Measurements from ENCODE around the gene CFAP53. TPM values are rescaled to one million over a fixed set of nuclear protein-coding genes. Genes with fewer than 3 reads are reported as not detected.

Gene CFAP53
- total RNA-seq, 4 donors from 2014 or later = 0.40 TPM; not detected in 3

DNA sequence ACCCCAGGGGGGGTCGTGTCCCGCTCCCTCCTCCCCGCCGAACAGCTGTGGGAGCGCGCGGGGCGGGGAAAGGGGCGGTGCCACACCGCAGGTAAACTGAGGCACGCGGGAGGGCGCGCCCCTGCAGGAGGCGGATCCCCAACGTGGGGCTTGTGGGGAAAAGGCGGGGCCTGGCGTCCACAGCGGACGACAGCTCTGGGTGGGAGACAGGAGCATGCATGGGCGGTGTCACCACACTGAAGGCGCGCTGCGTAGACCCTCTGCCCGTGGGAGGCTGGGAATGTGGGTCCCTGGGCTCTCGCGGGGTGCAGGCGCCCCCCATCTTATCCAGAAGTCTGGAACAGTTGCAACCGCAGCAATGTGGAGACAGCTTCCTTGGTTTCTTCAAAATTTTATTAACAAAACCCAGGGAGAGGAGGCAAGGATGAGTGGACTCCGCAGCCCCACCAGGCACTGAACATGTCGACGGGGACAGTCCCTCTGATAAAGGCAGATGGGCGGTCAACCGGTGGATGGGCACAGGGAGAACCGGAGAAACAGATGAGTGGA lies 15.8 kb upstream of the CFAP53 start:
- Histone ChIP-seq H3K27ac (replicated peaks in 1 of 4) (peak overlapping the region; percentile 93 to 97 (median 94)), H3K4me3 (peak overlapping the region; percentile 91 to 94 (median 94)), H3K4me1 (peaks cover 28 to 48% (median 42%) of the 10 kb centered on the region in 4 donors), H3K27me3 (no peaks in the 10 kb centered on the region), H3K9me3 (no peaks in the 10 kb centered on the region), H3K36me3 (peaks cover 8 to 65% (median 51%) of the 10 kb centered on the region in 4 donors)
- 67% methylated on average over 18 of the region's 35 CpGs for WGBS
- TF ChIP-seq POLR2AphosphoS5 (IDR thresholded peaks at IDR 0.05) (no peak), EP300 (IDR thresholded peaks at IDR 0.05) (no peak), CTCF (IDR thresholded peaks at IDR 0.05) (no peak), POLR2A (IDR thresholded peaks at IDR 0.05; ENCODE audit: low read depth) (no peak)
- intact Hi-C loops (cut with DNase I) = loop anchor here (10.0 kb wide), 4 partner anchors 467 to 913 kb away; partner anchors contain the start of genes ACAA2, ME2, MEX3C and RPL17
- DNase-seq (ENCODE audit: extremely low spot score) = no peak

DNA sequence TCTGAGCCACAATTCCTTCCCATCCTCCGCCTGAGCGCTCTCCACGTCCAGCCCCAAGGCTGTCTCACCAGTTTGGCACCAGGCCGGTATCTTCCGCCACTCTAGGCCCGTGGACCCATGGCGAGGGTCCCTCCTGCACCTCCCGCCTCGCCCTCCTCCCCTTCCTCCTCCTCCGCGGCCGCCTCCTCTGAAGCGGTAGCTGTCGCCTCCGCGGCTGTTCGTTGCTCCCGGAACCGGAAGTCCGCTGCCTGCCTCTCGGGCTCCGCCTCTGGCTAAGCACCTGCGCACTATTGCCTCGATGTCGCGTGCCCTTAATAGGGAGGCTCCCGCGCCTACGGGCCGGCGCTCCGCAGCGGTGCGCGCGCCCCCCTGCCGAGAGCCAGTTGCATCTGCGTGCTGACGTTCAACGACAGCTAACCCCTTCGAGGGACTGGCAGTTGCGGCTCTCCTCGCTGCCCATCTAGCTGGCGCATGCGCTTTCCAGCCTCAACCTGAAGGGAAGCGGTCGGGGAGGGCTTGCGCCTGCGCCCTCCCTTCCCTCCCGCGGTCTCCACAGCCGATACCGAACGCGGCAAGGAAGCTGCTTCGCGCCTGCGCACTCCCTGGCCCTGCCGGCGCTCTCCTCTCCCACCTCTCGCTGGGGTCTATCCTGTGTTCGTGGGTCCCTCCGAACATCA lies 15.1 kb upstream of the CFAP53 start, which contains the start of gene MBD1:
Gene MBD1, minus strand, starts transcription at position 229 of the 677 bp plus-strand sequence. CDS start 1,531 bp downstream, outside the sequence.
- WGBS = 0% methylated on average over 22 of the region's 63 CpGs
- Histone ChIP-seq H3K36me3 (peaks cover 13 to 71% (median 57%) of the 10 kb centered on the region in 4 donors), H3K27me3 (no peaks in the 10 kb centered on the region), H3K4me1 (peaks cover 28 to 42% (median 36%) of the 10 kb centered on the region in 4 donors), H3K9me3 (no peaks in the 10 kb centered on the region), H3K27ac (replicated peaks in 1 of 4) (peak within 1 kb of the TSS; percentile 93 to 97 (median 94)), H3K4me3 (peak within 1 kb of the TSS; percentile 91 to 94 (median 94))
- TF ChIP-seq POLR2AphosphoS5 (IDR thresholded peaks at IDR 0.05) = peak; percentile 97 to 98
- peak; percentile 61 for TF ChIP-seq POLR2A (IDR thresholded peaks at IDR 0.05; ENCODE audit: low read depth)
- TF ChIP-seq EP300 (IDR thresholded peaks at IDR 0.05) = no peak
- peak in 2 of 3 experiments; percentile 14 to 33 for TF ChIP-seq CTCF (IDR thresholded peaks at IDR 0.05)
- intact Hi-C loops (cut with DNase I) = loop anchor here (10.0 kb wide), 4 partner anchors 467 to 913 kb away; partner anchors contain the start of genes ACAA2, ME2, MEX3C and RPL17
- peak; percentile 98 for DNase-seq (ENCODE audit: extremely low spot score)

GRCh38 chr18:50280707-50281294 lies 14.5 kb upstream of the CFAP53 start:
- peak overlapping the region; percentile 93 to 97 (median 94) for H3K27ac ChIP-seq (replicated peaks in 1 of 4)
- H3K4me1 ChIP-seq = peaks cover 28 to 36% (median 32%) of the 10 kb centered on the region in 4 donors
- intact Hi-C loops (cut with DNase I) = loop anchor here (10.0 kb wide), 4 partner anchors 466 to 914 kb away; partner anchors contain the start of genes ACAA2, ME2, MEX3C and RPL17
- H3K27me3 ChIP-seq = no peaks in the 10 kb centered on the region
- TF ChIP-seq POLR2A (IDR thresholded peaks at IDR 0.05; ENCODE audit: low read depth) (no peak), POLR2AphosphoS5 (IDR thresholded peaks at IDR 0.05) (no peak)
- no peak for DNase-seq (ENCODE audit: extremely low spot score)
- H3K4me3 ChIP-seq = peak overlapping the region; percentile 91 to 94 (median 94)
- 1% methylated on average over 16 of the region's 16 CpGs for WGBS
- H3K9me3 ChIP-seq = no peaks in the 10 kb centered on the region
- peaks cover 19 to 76% (median 61%) of the 10 kb centered on the region in 4 donors for H3K36me3 ChIP-seq

DNA sequence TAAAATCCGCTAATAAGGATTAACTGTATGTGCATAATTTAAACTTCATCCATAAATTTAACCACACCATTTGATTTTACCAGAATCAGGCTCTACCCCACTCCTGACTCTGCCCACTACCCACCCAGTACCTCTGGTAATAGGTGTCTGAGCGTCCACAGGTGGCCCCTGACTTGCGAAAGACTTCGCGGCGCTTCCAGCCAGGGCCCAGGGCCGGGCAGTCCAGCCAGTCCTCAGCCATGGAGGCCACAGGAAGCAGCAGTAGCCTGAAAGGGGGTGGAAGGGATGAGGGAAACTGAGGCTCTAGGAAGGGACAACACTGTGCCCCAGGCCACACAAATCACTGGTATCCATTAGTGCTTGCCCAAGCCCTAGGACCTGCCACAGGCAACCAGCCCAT lies 13.5 kb upstream of the CFAP53 start:
- Histone ChIP-seq H3K9me3 (no peaks in the 10 kb centered on the region), H3K4me1 (peaks cover 28 to 34% (median 32%) of the 10 kb centered on the region in 4 donors), H3K36me3 (peaks cover 30 to 76% (median 61%) of the 10 kb centered on the region in 4 donors), H3K4me3 (peak overlapping the region in 2 of 4 donors; percentile 91 to 94), H3K27me3 (no peaks in the 10 kb centered on the region), H3K27ac (replicated peaks in 1 of 4) (peak overlapping the region in 1 of 4 donors; percentile 95)
- TF ChIP-seq POLR2AphosphoS5 (IDR thresholded peaks at IDR 0.05) = no peak
- WGBS = 93% methylated on average over 7 of the region's 7 CpGs
- intact Hi-C loops (cut with DNase I) = loop anchor here (10.0 kb wide), 4 partner anchors 465 to 915 kb away; partner anchors contain the start of genes ACAA2, ME2, MEX3C and RPL17
- DNase-seq (ENCODE audit: extremely low spot score) = no peak

DNA sequence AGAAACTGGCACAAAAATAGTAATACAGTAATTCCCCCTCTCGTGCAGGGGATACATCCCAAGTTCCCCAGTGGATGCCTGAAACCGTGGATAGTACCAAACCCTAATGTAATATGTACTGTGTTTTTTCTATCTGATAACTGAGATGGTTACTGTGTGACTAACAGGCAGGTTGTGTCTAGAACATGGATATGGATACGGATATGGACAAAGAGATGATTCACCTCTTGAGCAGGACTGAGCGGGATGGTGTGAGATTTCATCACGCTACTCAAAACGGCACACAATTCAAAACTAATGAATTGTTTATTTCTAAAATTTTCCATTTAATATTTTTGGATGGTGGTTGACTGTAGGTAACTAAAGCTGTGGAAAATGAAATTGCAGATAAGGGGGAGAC lies 11.6 kb upstream of the CFAP53 start:
- H3K27me3 ChIP-seq = no peaks in the 10 kb centered on the region
- H3K4me1 ChIP-seq = peaks cover 28 to 34% (median 32%) of the 10 kb centered on the region in 4 donors
- peaks cover 40 to 76% (median 62%) of the 10 kb centered on the region in 4 donors for H3K36me3 ChIP-seq
- no peaks in the 10 kb centered on the region for H3K9me3 ChIP-seq
- intact Hi-C loops (cut with DNase I) = no loop called here
- H3K27ac ChIP-seq (replicated peaks in 1 of 4) = no peak overlapping the region
- 91% methylated on average over 6 of the region's 6 CpGs for WGBS
- H3K4me3 ChIP-seq = no peak overlapping the region
- DNase-seq (ENCODE audit: extremely low spot score) = no peak
- TF ChIP-seq EP300 (IDR thresholded peaks at IDR 0.05) = no peak
- TF ChIP-seq POLR2AphosphoS5 (IDR thresholded peaks at IDR 0.05) = no peak
- TF ChIP-seq CTCF (IDR thresholded peaks at IDR 0.05) = no peak
- no peak for TF ChIP-seq POLR2A (IDR thresholded peaks at IDR 0.05; ENCODE audit: low read depth)
